ENCODE results near the gene SYT17.

The SYT17 gene

DNA sequence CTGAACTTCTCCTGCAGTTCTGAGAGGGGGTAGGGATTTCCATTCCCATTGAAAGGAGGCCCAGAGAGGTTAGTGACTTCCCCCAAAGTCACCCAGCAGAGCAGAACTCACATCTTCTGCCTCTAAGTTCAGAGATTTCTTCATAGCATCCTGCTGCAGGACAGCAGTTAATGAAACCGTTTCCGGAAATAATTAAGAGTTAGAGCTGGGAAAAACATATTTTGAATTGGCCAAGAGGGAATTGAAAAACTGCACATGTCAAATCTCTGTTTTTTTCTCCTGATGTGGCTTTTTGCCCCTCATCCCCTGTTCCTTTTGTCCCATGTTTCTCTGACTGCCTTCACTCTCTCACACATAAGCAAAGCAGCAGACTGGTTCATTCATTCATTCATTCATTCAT is 27.6 kb upstream of the SYT17 start:
- WGBS, 2 experiments (ENCODE audit: insufficient coverage in 2 of 2) = 100% methylated on average over 2 of the region's 2 CpGs; no CpG with 5 or more reads in 1 of the 2 experiments
- no peaks in the 10 kb centered on the region for H3K36me3 ChIP-seq (ENCODE audit: control insufficient read depth, insufficient read depth, low read length)

DNA sequence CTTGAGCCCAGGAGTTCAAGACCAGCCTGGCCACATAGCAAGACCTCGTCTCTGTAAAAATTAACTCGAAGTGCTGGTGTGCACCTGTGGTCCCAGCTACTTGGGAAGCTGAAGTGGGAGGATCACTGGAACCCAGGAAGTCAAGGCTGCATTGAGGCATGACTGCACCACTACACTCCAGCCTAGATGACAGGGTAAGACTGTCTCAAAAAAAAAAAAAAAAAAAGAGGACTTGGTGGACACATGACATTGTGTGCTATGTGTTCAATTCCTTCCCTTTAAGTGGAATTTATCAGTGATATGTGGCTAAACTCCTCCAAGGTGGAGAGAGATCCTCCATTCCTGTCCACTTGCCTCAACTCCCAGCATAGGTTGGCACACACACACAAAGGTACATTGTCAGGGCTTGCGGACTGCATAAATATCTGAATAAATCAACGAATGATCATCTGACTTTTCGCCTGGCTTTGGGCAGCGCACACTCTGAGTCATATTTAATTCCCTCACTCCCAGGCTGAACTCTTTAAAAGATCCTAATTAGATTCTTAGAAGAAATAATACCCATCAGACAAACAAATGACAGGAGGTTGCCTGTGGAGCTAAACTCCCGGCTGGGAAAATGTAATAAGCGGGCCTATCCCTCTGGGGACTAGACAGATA is 25.0 kb upstream of the SYT17 start:
- H3K4me1 ChIP-seq (ENCODE audit: control insufficient read depth, insufficient read depth, low read length, poor library complexity, severe bottlenecking) = peaks cover 18% of the 10 kb centered on the region
- H3K27ac ChIP-seq (ENCODE audit: low read depth, low read length, severe bottlenecking) = no peak overlapping the region

More for the DNA sequence above, 27.6 kb upstream of the SYT17 start:
- Histone ChIP-seq H3K4me3 (ENCODE audit: extremely low read depth, insufficient read depth, low read length, poor library complexity, severe bottlenecking) (no peak overlapping the region), H3K9me3 (ENCODE audit: control insufficient read depth, low read length) (no peaks in the 10 kb centered on the region), H3K4me1 (ENCODE audit: control insufficient read depth, insufficient read depth, low read length, poor library complexity, severe bottlenecking) (peaks cover 45% of the 10 kb centered on the region), H3K27ac (ENCODE audit: low read depth, low read length, severe bottlenecking) (no peak overlapping the region)

DNA sequence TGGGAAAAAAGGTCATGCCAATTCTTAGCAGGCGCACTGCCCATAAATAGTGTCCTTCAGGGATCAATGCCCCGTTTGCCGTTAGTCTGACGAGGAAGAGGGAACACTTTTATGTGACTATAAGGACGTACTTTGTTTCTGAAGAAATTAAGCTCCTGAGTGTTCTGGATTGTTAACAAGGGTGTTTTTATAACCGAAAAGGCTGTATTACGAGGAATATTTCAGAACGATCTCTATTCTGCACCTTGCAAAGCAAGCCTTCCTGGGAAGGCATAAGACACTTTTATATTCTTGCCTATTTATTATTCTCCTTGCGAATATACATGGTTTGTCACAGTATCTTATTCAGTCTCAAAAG is 24.5 kb upstream of the SYT17 start:
- no peak overlapping the region for H3K27ac ChIP-seq (ENCODE audit: low read depth, low read length, severe bottlenecking)
- peaks cover 3% of the 10 kb centered on the region for H3K9me3 ChIP-seq (ENCODE audit: control insufficient read depth, low read length)
- WGBS, 2 experiments (ENCODE audit: insufficient coverage in 2 of 2) = 83 to 88% methylated on average over 5 to 8 of the region's 9 CpGs

More for the DNA sequence above, 25.0 kb upstream of the SYT17 start:
- H3K4me3 ChIP-seq (ENCODE audit: extremely low read depth, insufficient read depth, low read length, poor library complexity, severe bottlenecking) = no peak overlapping the region
- 96% methylated on average over 6 to 7 of the region's 8 CpGs for WGBS, 2 experiments (ENCODE audit: insufficient coverage in 2 of 2)
- H3K36me3 ChIP-seq (ENCODE audit: control insufficient read depth, insufficient read depth, low read length) = no peaks in the 10 kb centered on the region
- H3K9me3 ChIP-seq (ENCODE audit: control insufficient read depth, low read length) = peaks cover 3% of the 10 kb centered on the region

DNA sequence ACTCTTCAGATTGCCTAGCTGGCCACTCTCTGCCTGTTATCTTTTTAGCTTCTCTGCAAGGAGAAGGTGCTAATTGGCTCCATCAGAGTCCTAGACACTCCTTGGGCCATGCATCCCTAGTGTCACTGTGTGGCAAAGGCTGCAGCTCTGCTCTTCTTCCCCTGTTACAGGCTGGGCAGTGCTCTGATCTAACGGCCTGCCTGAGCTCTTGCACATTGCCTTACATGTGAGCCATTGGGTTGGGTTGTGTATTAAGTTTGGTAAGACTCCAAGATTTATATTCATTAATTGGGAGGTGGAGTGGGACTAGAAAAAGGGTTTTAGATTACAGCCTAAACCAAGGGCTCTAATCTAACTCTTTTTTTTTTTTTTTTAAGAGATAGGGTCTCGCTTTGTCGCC is 23.0 kb upstream of the SYT17 start:
- Histone ChIP-seq H3K9me3 (ENCODE audit: control insufficient read depth, low read length) (peaks cover 3% of the 10 kb centered on the region), H3K4me3 (ENCODE audit: extremely low read depth, insufficient read depth, low read length, poor library complexity, severe bottlenecking) (no peak overlapping the region), H3K4me1 (ENCODE audit: control insufficient read depth, insufficient read depth, low read length, poor library complexity, severe bottlenecking) (no peaks in the 10 kb centered on the region), H3K27ac (ENCODE audit: low read depth, low read length, severe bottlenecking) (no peak overlapping the region), H3K36me3 (ENCODE audit: control insufficient read depth, insufficient read depth, low read length) (no peaks in the 10 kb centered on the region)
- 82 to 100% methylated on average over 1 to 2 of the region's 3 CpGs for WGBS, 2 experiments (ENCODE audit: insufficient coverage in 2 of 2)

More for the DNA sequence above, 24.5 kb upstream of the SYT17 start:
- H3K4me3 ChIP-seq (ENCODE audit: extremely low read depth, insufficient read depth, low read length, poor library complexity, severe bottlenecking) = no peak overlapping the region
- H3K4me1 ChIP-seq (ENCODE audit: control insufficient read depth, insufficient read depth, low read length, poor library complexity, severe bottlenecking) = peaks cover 13% of the 10 kb centered on the region
- H3K36me3 ChIP-seq (ENCODE audit: control insufficient read depth, insufficient read depth, low read length) = no peaks in the 10 kb centered on the region

DNA sequence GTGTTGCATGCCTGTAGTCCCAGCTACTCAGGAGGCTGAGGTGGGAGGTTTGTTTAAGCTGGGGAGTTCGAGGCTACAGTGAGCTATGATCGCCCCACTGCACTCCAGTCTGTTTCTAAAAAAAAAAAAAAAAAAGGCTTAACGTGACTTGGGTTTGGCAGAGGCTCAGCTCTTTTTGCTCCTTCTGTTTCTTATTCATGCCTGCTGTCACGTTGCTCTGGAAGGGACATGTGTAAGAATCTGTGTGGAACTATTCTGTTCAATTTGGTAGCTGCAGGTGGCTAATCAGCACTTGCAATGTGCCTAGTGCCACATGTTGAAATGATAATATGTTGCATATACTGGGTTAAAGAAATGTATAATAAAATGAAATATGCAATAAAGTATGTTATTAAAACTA is 20.9 kb upstream of the SYT17 start:
- WGBS, 2 experiments (ENCODE audit: insufficient coverage in 2 of 2) = 96 to 100% methylated on average over 3 to 4 of the region's 4 CpGs

DNA sequence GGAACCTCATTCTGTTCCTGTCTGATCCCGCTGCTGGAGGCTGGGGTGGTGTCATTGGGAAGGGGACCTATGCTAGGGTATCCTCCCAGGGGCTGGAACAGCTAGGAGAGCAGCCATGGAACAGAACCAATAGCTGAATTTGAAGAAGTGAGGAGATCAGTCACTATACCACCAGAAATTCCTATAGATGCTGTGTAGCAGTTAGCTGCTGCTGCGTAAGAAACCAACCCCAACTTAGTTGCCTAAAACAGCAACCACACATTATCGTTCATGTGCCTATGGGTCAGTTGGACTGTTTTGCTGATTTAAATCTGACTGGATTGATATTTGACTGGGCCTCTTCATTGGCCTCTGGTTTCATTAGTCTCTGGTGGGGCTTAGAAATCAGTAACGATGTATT is 20.4 kb upstream of the SYT17 start:
- Histone ChIP-seq H3K36me3 (ENCODE audit: control insufficient read depth, insufficient read depth, low read length) (no peaks in the 10 kb centered on the region), H3K4me3 (ENCODE audit: extremely low read depth, insufficient read depth, low read length, poor library complexity, severe bottlenecking) (no peak overlapping the region), H3K9me3 (ENCODE audit: control insufficient read depth, low read length) (peaks cover 3% of the 10 kb centered on the region), H3K27ac (ENCODE audit: low read depth, low read length, severe bottlenecking) (no peak overlapping the region), H3K4me1 (ENCODE audit: control insufficient read depth, insufficient read depth, low read length, poor library complexity, severe bottlenecking) (no peaks in the 10 kb centered on the region)
- WGBS, 2 experiments (ENCODE audit: insufficient coverage in 2 of 2) = 80% methylated on average over 1 of the region's 4 CpGs; no CpG with 5 or more reads in 1 of the 2 experiments

More for the DNA sequence above, 20.9 kb upstream of the SYT17 start:
- no peak overlapping the region for H3K4me3 ChIP-seq (ENCODE audit: extremely low read depth, insufficient read depth, low read length, poor library complexity, severe bottlenecking)
- H3K36me3 ChIP-seq (ENCODE audit: control insufficient read depth, insufficient read depth, low read length) = no peaks in the 10 kb centered on the region
- no peak overlapping the region for H3K27ac ChIP-seq (ENCODE audit: low read depth, low read length, severe bottlenecking)
- H3K4me1 ChIP-seq (ENCODE audit: control insufficient read depth, insufficient read depth, low read length, poor library complexity, severe bottlenecking) = no peaks in the 10 kb centered on the region
- H3K9me3 ChIP-seq (ENCODE audit: control insufficient read depth, low read length) = peaks cover 3% of the 10 kb centered on the region

DNA sequence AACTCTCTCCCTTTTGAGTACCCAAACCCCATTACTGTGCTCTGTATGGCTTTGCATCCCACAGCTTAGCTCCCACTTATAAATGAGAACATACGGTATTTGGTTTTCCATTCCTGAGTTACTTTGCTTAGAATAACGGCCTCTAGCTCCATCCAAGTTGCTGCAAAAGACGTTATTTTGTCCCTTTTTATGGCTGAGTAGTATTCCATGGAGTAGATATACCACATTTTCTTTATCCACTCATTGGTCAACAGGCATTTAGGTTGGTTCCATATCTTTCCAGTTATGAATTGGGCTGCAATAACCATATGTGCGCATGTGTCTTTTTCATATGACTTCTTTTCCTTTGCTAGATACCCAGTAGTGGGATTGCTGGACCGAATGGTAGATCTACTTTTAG is 19.9 kb upstream of the SYT17 start:
- 73 to 100% methylated on average over 1 to 3 of the region's 5 CpGs for WGBS, 2 experiments (ENCODE audit: insufficient coverage in 2 of 2)

DNA sequence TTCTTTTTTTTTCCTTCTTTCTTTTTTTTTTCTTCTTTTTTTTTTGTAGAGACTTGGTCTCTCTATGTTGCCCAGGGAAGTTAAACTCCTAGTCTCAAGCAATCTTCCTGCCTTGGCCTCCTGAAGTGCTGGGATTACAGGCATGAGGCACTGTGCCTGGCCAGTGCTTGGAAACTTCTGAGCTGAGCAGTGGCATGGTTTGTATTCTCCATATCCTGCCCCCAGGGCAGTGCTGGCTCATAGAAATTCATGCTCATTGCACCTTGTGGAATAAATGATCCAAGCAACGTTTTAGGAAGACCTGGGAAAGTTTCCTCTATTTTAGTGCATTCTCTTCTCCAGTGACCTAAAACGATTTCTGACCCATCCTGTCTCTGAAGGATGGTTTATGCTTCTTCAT is 16.7 kb upstream of the SYT17 start:
- Histone ChIP-seq H3K4me3 (ENCODE audit: extremely low read depth, insufficient read depth, low read length, poor library complexity, severe bottlenecking) (no peak overlapping the region), H3K9me3 (ENCODE audit: control insufficient read depth, low read length) (peaks cover 3% of the 10 kb centered on the region), H3K4me1 (ENCODE audit: control insufficient read depth, insufficient read depth, low read length, poor library complexity, severe bottlenecking) (no peaks in the 10 kb centered on the region), H3K27ac (ENCODE audit: low read depth, low read length, severe bottlenecking) (no peak overlapping the region), H3K36me3 (ENCODE audit: control insufficient read depth, insufficient read depth, low read length) (no peaks in the 10 kb centered on the region)
- 63 to 86% methylated on average over 1 of the region's 2 CpGs for WGBS, 2 experiments (ENCODE audit: insufficient coverage in 2 of 2)

More for the DNA sequence above, 19.9 kb upstream of the SYT17 start:
- H3K27ac ChIP-seq (ENCODE audit: low read depth, low read length, severe bottlenecking) = no peak overlapping the region
- peaks cover 3% of the 10 kb centered on the region for H3K9me3 ChIP-seq (ENCODE audit: control insufficient read depth, low read length)
- no peaks in the 10 kb centered on the region for H3K4me1 ChIP-seq (ENCODE audit: control insufficient read depth, insufficient read depth, low read length, poor library complexity, severe bottlenecking)
- no peak overlapping the region for H3K4me3 ChIP-seq (ENCODE audit: extremely low read depth, insufficient read depth, low read length, poor library complexity, severe bottlenecking)
- no peaks in the 10 kb centered on the region for H3K36me3 ChIP-seq (ENCODE audit: control insufficient read depth, insufficient read depth, low read length)

DNA sequence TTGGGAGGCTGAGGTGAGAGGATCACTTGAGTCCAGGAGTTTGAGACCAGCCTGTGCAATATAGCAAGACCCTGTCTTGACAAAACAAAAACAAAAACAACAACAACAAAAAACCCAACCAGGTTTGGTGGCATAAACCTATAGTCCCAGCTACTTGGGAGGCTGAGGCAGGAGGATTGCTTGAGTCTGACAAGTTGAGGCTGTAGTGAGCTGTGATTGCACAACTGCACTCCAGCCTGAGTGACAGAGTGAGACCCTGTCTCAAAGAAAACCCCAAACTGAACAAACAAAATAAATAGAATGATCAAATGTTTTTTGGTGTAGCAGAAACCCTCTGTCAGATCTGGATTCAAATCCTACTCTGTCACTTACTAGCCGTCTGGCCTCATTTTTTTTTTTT is 16.0 kb upstream of the SYT17 start:
- Histone ChIP-seq H3K4me1 (ENCODE audit: control insufficient read depth, insufficient read depth, low read length, poor library complexity, severe bottlenecking) (no peaks in the 10 kb centered on the region), H3K9me3 (ENCODE audit: control insufficient read depth, low read length) (peaks cover 3% of the 10 kb centered on the region), H3K27ac (ENCODE audit: low read depth, low read length, severe bottlenecking) (no peak overlapping the region), H3K4me3 (ENCODE audit: extremely low read depth, insufficient read depth, low read length, poor library complexity, severe bottlenecking) (no peak overlapping the region), H3K36me3 (ENCODE audit: control insufficient read depth, insufficient read depth, low read length) (no peaks in the 10 kb centered on the region)
- whole genome bisulfite sequencing, 2 experiments (ENCODE audit: insufficient coverage in 2 of 2) = no CpG with 5 or more reads among the region's 1 CpG

DNA sequence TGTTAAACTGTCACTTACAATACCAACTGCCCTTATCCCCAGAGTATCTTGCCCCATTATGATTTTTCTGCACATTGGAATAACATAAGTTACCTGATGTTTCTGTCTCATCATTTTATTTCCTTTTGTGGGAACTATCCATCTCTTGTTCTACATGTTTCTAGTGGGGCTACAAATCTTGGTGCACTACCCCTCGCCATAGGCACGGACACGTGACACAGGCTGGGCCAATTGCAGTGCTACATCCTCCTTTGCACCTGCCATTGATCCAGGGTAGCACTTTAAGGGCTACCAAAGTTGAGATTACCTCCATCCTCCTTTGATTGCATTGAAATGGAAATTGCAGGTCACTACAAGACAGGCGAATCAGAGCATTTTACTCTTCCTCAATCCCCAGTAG is 14.2 kb upstream of the SYT17 start:
- 73 to 82% methylated on average over 3 to 4 of the region's 4 CpGs for WGBS, 2 experiments (ENCODE audit: insufficient coverage in 2 of 2)
- Histone ChIP-seq H3K4me1 (ENCODE audit: control insufficient read depth, insufficient read depth, low read length, poor library complexity, severe bottlenecking) (no peaks in the 10 kb centered on the region), H3K9me3 (ENCODE audit: control insufficient read depth, low read length) (no peaks in the 10 kb centered on the region), H3K4me3 (ENCODE audit: extremely low read depth, insufficient read depth, low read length, poor library complexity, severe bottlenecking) (no peak overlapping the region), H3K36me3 (ENCODE audit: control insufficient read depth, insufficient read depth, low read length) (no peaks in the 10 kb centered on the region), H3K27ac (ENCODE audit: low read depth, low read length, severe bottlenecking) (no peak overlapping the region)

DNA sequence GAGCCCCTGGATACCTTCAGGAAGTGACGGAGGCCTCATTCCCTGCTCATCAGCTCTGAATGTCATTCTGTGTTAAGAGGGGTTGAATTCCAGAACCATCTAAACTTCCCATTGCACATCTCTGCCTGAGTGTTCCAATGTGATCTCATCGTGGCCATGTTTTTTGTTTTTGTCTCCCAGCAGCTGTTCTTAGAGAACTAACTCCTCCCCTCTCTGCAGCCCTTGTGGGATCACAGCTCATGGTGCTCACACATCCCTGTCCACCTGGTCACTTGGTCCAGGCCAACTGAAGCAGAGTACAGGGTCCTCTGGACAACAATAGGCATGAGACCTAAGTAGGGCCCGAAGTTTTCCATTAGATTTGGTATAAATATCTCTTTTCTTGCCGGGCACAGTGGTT is 6.0 kb upstream of the SYT17 start:
- no peak overlapping the region for H3K4me3 ChIP-seq (ENCODE audit: extremely low read depth, insufficient read depth, low read length, poor library complexity, severe bottlenecking)
- no peak overlapping the region for H3K27ac ChIP-seq (ENCODE audit: low read depth, low read length, severe bottlenecking)
- H3K36me3 ChIP-seq (ENCODE audit: control insufficient read depth, insufficient read depth, low read length) = no peaks in the 10 kb centered on the region
- H3K9me3 ChIP-seq (ENCODE audit: control insufficient read depth, low read length) = no peaks in the 10 kb centered on the region
- WGBS, 2 experiments (ENCODE audit: insufficient coverage in 2 of 2) = 95 to 100% methylated on average over 2 to 4 of the region's 4 CpGs
- peaks cover 15% of the 10 kb centered on the region for H3K4me1 ChIP-seq (ENCODE audit: control insufficient read depth, insufficient read depth, low read length, poor library complexity, severe bottlenecking)

All from mesodermal cell (in vitro differentiated cells).